Measurements from ENCODE around the gene DENND1A. TPM values are rescaled to one million over a fixed set of nuclear protein-coding genes. Genes with fewer than 3 reads are reported as not detected.
A peak's percentile ranks its signal among the peaks of the same experiment; 100 is the strongest.
"Not testable (repeated sequence)": the region's sequence is repeated elsewhere in the genome, so short reads cannot be mapped to it uniquely, and the experiment has no call there.

DENND1A gene
- total RNA-seq, 1 experiment from 2014 or later, result 45.3 TPM

DNA sequence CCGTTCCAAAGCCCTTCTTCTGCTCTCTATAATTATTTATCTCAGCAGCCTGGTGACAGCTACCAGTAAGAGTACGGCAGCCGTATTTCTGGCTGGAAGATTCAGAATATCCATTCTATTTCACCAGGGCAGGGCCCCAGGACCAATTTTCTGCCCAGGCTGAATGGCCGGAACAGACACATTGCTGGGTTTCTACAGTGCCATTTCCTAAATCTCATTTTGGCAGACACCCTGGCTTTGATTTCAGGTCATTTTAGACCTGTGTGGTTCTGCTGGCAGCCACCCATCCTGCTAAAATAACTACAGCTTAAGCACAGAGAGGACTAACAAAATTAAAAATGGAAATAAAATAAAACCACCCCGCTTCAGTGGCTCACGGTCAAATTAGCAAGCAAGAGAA lies 478.9 kb downstream of the DENND1A start:
- in situ Hi-C loops (cut with HindIII; ENCODE audit: low sequenced_read_pairs), result no loop called here
- DNase-seq (ENCODE audit: low spot score), result peak; percentile 94

DNA sequence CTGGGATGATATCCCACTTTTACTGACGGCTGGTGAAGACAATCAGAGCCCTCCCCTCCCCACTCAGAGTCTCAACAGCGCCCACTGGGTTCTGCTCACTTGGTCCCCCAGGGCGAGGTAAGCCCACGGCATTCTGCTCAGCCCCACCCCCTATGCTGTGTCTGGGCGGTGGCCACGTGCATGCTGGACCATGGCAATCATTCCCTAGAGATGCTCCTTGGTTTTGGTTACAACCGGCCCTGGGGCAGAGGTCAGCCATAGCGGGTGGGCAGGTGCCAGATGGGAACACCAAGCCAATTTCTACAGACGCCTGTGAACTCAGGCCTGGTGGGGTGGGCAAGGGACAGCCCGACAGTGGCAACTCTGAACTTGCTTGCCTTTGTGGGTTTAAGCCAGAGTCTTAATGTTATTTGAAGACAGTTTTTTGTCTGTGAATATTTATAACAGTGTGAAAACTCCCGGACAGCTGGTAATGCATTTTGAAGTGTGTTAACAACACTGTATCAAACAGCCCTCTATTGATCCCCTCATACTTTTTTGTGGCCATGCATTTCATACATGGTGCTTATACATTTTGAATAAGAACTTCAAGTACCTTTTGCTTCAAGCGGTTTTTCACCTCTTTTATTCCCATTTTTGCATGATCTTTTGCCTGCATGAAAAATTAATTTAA lies 479.7 kb downstream of the DENND1A start:
- no peak for DNase-seq (ENCODE audit: low spot score)
- in situ Hi-C loops (cut with HindIII; ENCODE audit: low sequenced_read_pairs), result no loop called here

DNA sequence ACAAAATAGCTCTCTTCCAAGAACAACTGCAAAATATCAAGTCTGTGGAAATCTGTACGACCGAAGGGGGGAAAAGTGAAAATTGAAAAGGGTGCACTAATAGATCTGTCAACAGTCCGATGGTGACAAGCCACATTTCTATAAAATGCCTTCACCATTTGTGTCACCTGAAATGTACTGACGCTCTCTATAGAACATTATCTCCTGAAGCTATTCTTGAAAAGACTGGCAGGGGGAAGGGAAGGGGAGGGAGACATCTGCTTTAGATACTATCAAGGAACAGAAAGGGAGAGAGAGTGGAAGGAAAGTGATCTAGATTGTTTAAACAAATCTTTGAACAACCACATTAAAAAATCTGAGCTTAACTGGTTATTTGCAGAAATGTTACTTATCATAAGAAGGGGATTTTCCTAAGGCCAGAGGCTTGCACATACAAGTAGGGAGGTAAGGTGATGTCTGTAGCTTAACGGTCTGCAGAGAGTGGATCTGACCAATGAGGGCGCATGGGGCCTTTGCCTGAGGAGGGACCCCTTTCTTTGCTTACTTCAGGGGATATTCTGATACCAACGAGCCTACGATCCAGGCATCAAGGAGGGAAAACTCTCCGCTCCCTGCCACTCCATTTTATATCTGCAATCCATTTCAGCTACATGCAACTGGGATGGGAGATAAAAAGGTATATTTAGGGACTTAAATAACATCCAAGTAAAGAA lies 481.8 kb downstream of the DENND1A start:
- DNase-seq (ENCODE audit: low spot score), result no peak
- in situ Hi-C loops (cut with HindIII; ENCODE audit: low sequenced_read_pairs), result no loop called here

DNA sequence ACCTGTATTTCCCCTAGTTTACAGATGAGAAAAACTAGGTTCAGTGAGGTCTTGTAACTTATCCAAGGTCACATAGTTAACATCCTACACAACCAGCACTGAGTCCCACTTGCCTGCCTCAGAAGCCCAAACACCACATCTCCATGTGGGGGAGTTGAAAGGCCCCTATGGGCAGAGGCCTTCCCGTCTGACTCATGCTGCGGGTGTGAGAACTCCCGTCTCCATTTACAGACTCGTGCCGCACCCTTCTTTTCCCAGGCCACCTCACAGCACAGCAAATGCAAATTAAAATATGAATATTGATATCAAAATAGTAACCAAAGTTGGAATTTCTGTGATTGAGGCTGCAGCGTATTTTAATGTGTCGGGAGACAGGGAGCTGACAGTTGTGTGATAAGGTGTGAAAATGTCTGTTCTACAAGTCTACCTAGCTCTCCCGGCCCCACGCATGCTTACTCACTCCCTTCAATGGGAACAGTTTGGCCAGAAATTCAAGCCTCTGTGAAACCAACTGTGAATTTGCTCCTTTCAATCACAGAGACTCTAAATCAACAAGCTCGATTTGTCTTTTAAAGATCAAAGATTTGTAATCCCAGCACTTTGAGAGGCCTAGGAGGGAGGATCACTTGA lies 483.8 kb downstream of the DENND1A start:
- in situ Hi-C loops (cut with HindIII; ENCODE audit: low sequenced_read_pairs), result no loop called here
- DNase-seq (ENCODE audit: low spot score), result no peak

DNA sequence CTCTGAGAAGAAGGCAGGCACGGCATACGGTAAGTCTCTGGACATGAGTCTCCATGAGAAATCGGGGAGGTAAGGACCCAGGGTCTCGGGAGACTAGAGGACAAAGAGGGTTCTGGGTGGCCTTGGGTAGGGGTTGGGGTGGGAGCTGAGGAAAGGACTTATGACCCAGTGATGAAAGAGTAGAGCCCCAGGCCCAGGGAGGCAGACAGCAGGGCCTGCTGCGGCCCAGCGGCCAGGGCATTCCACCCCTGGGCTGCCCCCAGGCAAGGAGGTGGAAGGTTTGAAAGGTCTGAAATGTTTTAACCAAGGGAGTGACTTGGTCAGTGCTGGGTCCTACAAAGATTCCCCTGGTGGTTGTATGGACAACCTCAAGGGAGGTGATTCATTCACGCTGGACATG lies 484.8 kb downstream of the DENND1A start:
- no peak for DNase-seq (ENCODE audit: low spot score)

DNA sequence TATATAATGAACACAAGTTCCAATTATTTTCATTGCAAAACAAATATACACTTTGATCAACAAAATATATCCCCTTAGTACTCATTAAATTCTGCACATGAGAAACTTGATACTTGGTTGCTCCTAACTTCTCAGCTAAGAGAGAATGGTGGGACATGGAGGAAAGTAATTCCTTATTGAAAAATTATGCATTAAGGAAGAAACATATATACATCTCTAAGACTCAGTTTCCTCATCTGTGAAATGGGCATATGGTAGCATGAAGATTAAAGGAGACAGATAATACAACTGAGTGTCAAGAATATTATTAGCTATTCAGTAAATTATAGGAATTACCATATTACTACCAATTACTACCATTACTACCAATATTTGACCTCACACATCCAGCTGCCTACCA lies 488.2 kb downstream of the DENND1A start:
- in situ Hi-C loops (cut with HindIII; ENCODE audit: low sequenced_read_pairs), result no loop called here
- DNase-seq (ENCODE audit: low spot score), result no peak

More for the DNA sequence above, 484.8 kb downstream of the DENND1A start:
- in situ Hi-C loops (cut with HindIII; ENCODE audit: low sequenced_read_pairs), result no loop called here

DNA sequence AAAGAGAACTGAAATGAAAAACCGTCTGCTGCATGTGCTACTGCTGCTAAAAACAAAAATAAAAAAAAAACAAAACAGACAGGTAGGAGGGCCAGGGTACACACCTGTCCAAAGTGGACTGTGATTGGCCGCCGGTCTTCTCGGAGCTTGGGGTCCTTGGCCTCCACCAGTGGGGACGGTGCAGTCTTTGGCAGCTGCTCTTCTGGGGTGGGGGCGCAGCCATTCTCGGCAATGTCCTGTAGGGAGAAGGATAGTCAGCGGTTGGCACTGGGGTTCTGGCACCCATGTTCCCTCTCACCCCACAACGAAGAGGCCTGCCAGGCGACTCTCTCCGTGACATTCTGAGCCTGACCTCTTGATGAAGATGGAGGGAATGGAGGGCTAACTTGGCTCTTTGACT lies 489.7 kb downstream of the DENND1A start:
- no peak for DNase-seq (ENCODE audit: low spot score)
- in situ Hi-C loops (cut with HindIII; ENCODE audit: low sequenced_read_pairs), result no loop called here

DNA sequence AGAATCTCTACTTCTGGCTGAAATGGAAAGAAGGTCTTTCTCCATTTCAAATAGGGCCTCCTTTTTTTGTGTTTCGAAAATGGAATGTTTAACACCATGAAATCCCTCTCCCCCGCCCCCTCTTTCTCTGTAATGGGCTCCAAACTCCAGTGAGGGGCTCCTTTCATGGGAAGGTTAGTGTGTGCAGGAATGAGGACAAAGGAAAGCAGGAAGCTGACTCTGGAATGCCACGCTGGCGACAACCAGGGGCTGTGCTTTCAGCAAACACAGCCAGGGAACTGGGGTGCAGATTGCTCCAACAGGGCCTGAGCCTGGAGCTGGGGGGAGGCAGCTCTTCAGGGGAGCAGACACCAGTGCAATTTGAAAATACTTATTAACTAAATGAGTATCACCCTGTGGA lies 491.1 kb downstream of the DENND1A start:
- in situ Hi-C loops (cut with HindIII; ENCODE audit: low sequenced_read_pairs), result no loop called here
- no peak for DNase-seq (ENCODE audit: low spot score)

DNA sequence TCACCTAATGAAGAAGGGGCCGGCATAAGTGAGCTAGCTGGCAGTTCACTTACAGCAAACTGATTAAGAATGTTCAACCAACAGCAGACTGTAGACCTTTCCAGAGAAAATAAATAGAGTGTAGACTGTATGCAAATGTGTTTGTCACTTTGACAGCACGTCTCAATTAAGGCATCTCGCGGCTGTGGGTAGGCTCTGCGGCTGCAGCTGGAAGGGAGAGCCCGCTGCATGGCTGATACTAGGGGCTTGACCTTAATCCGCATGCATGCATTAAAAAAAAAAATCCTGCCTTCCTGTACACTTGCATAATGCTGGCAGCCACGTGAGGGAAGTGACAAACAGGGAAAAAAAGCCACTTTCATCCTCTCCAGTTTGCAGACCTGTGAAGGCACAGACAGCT lies 491.6 kb downstream of the DENND1A start:
- in situ Hi-C loops (cut with HindIII; ENCODE audit: low sequenced_read_pairs), result no loop called here
- no peak for DNase-seq (ENCODE audit: low spot score)

DNA sequence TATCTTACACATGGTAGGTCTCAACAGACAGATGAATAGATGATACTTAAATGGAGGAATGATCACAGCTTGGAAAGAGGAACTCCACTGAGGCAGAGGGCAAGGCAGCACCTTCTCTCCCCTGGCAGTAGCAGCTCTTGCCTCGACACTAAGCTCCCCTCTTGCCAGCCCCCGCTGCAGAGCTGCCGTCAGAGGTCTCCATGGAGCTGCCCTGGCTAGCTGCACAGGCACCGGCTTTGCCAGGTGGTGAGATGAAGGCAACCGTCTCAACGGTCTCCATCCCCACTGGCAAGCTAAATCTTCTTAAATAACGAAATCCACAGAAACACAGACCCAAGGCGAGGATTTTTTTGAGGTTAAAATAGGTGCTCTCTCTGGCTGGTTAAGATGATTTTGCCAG lies 492.7 kb downstream of the DENND1A start:
- DNase-seq (ENCODE audit: low spot score), result no peak
- in situ Hi-C loops (cut with HindIII; ENCODE audit: low sequenced_read_pairs), result no loop called here

DNA sequence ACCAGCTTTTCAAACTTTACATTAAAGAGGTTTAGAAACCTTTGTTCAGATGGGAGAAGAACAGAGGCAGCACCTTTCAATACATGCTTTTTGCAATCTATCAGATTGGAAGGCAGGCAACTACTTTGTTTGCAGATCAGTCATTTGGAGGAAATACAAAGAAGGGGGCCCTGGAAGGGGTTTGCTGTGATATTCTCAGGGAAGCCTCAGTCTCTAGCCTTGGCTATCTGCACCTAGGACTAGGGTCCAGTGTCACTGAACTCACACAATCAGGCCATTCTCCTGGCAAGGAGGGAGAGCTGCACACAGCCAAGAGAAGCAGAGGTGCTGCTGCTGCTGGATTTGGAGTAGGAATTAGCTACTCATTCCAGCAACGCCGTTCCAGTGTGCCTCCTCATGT lies 494.5 kb downstream of the DENND1A start:
- in situ Hi-C loops (cut with HindIII; ENCODE audit: low sequenced_read_pairs), result no loop called here
- DNase-seq (ENCODE audit: low spot score), result no peak

DNA sequence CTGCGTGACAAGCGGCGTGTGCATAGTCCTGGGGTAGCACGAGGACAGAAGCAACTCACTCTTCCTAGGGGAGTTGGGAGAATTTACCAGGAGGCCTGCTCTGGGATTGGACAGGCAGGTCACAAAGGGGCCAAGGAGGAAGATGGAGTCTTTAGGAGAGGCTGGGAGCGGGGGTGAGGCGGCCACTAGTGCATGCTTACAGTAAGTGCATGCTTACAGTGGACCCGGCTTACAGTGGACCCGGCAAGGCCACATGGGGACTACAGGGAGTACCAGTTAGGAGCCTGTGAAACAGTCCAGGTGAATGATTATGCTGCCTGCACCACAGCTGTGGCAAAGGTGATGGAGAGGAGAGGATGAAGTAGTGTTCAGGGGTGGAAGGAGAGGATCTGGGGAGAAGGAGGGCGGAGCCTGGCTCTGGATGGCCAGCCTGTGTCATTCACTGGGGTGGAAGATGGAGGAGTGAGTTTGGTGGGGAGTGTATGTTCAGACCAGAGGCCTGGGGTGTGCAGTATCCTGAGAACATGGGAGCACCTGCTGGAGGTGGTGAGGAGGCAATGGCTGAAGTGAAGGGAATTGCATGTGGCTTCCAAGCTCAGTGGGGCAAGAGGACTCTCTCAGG lies 495.2 kb downstream of the DENND1A start:
- in situ Hi-C loops (cut with HindIII; ENCODE audit: low sequenced_read_pairs), result no loop called here
- no peak for DNase-seq (ENCODE audit: low spot score)

DNA sequence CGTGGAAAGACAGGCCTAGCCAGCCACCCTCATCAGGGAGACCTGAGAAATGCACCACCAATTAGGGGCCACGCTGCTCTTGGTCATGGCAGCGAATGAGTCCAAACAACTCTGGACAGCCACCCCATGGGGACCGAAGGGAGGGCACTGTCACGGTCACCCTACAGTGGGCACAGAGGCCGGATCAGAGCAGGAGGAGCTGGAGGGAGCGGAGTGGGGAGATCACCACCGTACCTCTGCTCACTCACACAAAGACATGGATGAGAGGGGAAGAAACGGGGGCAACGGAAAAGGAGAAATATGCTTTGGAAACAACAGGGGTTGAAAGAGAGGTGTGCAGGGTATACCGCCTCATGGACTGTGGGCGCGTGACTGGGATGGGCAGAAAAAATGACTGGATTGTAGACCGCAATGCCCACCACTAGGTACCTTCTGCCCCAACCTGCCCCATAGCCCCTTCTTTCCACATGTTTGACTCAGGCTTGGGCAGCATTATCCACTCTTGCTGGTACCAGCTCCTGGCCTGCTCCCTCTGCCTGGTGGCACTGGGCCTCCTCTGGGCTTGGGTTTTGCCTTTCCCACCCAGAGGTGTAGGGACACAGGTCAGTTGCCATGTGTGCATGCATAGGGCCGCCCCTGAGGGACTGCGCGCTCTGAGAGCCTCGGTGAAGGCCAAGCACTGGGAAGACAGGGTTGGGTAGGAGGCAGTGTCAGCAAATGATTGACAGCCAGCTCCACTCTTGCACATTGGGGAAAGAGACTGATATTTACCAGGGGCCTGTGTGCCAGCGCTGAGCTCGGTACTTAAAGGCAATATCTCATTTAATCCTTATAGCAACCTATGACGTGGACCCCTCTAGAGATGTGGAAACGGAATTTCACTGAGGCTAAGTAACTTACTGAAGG lies 497.3 kb downstream of the DENND1A start:
- DNase-seq (ENCODE audit: low spot score), result no peak
- in situ Hi-C loops (cut with HindIII; ENCODE audit: low sequenced_read_pairs), result no loop called here

DNA sequence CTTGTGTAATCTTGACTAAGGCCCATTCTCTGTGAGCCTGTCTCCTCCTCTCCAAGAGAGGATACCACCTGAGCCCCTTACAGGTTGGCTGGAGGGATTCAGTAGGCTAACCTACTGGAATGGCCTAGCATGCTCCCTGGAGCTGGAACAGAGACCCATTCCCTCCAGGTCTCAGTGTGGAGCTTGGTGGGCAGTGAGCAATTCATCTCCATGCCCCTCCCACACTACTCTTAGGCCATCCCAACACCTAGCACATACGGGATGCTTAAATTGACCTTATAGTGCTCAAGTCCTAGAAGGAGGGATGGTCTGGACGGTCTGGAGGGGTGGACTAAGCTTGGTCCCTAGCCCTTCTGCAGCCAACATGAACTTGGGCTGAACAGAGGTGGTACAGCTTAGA lies 498.3 kb downstream of the DENND1A start:
- in situ Hi-C loops (cut with HindIII; ENCODE audit: low sequenced_read_pairs), result no loop called here
- no peak for DNase-seq (ENCODE audit: low spot score)

DNA sequence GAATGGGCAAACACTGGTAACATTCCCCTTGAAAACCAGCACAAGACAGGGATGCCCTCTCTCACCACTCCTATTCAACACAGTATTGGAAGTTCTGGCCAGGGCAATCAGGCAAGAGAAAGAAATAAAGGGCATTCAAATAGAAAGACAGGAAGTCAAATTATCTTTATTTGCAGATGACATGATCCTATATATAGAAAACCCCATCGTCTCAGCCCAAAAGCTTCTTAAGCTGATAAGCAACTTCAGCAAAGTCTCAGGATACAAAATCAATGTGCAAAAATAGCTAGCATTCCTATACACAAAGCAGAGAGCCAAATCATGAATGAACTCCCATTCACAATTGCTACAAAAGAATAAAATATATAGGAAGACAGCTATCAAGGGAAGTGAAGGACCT lies 501.5 kb downstream of the DENND1A start:
- DNase-seq (ENCODE audit: low spot score); in situ Hi-C loops (cut with HindIII; ENCODE audit: low sequenced_read_pairs): not testable (repeated sequence)

DNA sequence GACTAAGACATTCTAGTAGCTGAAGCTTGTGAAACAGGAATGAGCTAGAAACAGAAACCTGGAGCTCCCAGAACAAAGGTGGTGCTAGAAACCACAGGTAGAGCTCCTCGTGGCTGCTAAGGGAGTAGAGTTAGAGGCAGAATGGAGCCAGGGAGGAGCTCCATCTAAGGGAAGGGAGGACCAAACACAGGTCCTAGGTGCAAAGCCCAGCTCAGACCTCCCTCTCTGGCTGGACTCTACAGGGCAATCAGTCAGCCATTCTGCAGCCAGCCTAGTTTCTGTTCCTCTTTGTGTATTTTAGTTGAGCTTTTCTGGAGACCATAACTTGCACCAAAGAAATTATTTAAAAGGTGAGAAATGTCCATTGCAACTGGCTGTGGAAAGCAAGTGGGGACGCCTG lies 503.5 kb downstream of the DENND1A start:
- in situ Hi-C loops (cut with HindIII; ENCODE audit: low sequenced_read_pairs), result no loop called here
- DNase-seq (ENCODE audit: low spot score), result no peak

DNA sequence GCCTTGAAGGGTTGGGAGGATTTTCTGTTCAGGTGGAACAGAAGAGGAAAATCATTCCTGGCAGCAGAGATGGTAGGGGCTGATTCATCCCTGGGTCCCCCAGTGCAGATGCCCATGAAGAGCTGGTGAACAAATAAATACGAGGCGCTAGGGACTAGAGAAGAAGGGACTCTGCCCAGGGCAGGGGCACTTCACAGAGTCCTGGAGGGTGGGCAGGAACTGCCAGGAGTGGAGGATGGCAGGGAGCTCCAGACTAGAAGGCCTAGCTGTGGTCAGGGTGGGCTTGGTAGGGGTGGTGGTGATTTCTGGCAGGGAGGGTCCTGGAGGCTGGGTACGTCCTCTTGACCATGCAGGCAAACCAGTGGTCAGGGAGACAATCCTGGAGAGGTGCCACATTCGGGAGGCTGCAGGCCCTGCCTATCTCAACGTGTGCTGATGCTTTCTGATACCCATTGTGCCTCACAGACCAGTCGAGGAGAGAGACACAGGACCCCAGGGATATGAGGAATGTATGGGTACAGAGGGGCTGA lies 504.0 kb downstream of the DENND1A start:
- in situ Hi-C loops (cut with HindIII; ENCODE audit: low sequenced_read_pairs), result no loop called here
- DNase-seq (ENCODE audit: low spot score), result no peak

DNA sequence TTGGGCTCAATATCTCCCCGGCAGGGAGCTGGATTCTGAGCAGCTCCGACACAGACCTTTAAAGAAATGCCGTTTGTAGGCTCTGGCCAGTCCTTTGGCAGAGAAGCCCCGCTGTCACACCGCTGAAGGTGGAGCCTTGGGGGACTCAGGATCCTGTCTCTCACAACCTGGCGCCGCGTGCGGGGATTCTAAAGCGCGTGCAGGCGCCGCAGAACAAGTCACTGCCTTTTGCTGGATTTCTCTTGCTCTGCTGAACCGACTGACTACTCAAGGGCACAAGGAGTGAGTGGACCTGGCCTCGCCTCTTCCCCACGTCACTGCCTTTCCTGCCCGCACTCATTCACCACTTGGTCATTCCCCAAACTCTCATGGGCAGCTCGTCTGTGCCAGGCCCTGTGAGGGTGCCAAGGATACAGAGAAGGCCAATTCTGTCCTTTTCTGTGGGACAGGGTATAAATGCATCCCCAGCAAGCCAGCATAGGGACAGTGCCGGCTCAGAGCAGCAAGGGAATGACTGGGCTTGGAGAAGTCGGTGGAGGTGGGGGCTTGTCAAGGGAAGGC lies 504.6 kb downstream of the DENND1A start:
- in situ Hi-C loops (cut with HindIII; ENCODE audit: low sequenced_read_pairs), result no loop called here
- peak; percentile 26 for DNase-seq (ENCODE audit: low spot score)
